IPS-18a (cell line): Measurements from ENCODE around the gene NMT1.

Experiments used
- H3K27ac ChIP-seq: one replicate; pipeline ENCODE4 v1.5.1; 2013; ENCODE audit warnings: low read length
- H3K27me3 ChIP-seq: one replicate; pipeline ENCODE4 v1.6.1; 2013; ENCODE audit warnings: mild to moderate bottlenecking, low read length; ENCODE audit not compliant: control insufficient read depth, insufficient read depth
- H3K36me3 ChIP-seq: one replicate; pipeline ENCODE4 v1.6.1; 2013; ENCODE audit warnings: low read depth, low read length; ENCODE audit not compliant: control insufficient read depth
- H3K4me1 ChIP-seq: one replicate; pipeline ENCODE4 v1.6.1; 2013; ENCODE audit warnings: low read depth, low read length; ENCODE audit not compliant: control insufficient read depth
- H3K4me3 ChIP-seq: one replicate; pipeline ENCODE4 v1.5.1; 2013; ENCODE audit warnings: low read length
- H3K9ac ChIP-seq: one replicate; pipeline ENCODE4 v1.6.1; 2013; ENCODE audit warnings: mild to moderate bottlenecking, low read length, moderate library complexity
- H3K9me3 ChIP-seq: one replicate; pipeline ENCODE4 v1.6.1; 2013; ENCODE audit warnings: low read depth, low read length; ENCODE audit not compliant: control insufficient read depth

NMT1 gene

GRCh38 chr17:45022655-45023339, 38.3 kb upstream of the NMT1 start:
- Histone ChIP-seq H3K36me3 (peaks cover 2% of the 10 kb centered on the region), H3K27ac (no peak overlapping the region), H3K27me3 (peaks cover 41% of the 10 kb centered on the region), H3K9me3 (no peaks in the 10 kb centered on the region), H3K4me3 (no peak overlapping the region), H3K9ac (no peak overlapping the region), H3K4me1 (peaks cover 13% of the 10 kb centered on the region)

GRCh38 chr17:45029096-45029495, 32.0 kb upstream of the NMT1 start:
- no peak overlapping the region for H3K27ac ChIP-seq
- no peak overlapping the region for H3K9ac ChIP-seq
- H3K36me3 ChIP-seq, result peaks cover 30% of the 10 kb centered on the region
- no peaks in the 10 kb centered on the region for H3K9me3 ChIP-seq
- no peaks in the 10 kb centered on the region for H3K4me1 ChIP-seq
- no peak overlapping the region for H3K4me3 ChIP-seq
- no peaks in the 10 kb centered on the region for H3K27me3 ChIP-seq

- Histone ChIP-seq H3K9ac (no peak overlapping the region), H3K27me3 (no peaks in the 10 kb centered on the region), H3K4me3 (no peak overlapping the region), H3K4me1 (no peaks in the 10 kb centered on the region), H3K9me3 (no peaks in the 10 kb centered on the region), H3K36me3 (peaks cover 32% of the 10 kb centered on the region), H3K27ac (no peak overlapping the region)
These were observed 31.2 kb upstream of the NMT1 start for GRCh38 chr17:45029758-45030423.

GRCh38 chr17:45030733-45031132, 30.4 kb upstream of the NMT1 start:
- Histone ChIP-seq H3K27me3 (no peaks in the 10 kb centered on the region), H3K36me3 (peaks cover 32% of the 10 kb centered on the region), H3K9me3 (no peaks in the 10 kb centered on the region), H3K27ac (no peak overlapping the region), H3K4me1 (no peaks in the 10 kb centered on the region), H3K4me3 (no peak overlapping the region), H3K9ac (no peak overlapping the region)

- no peak overlapping the region for H3K27ac ChIP-seq
- H3K9ac ChIP-seq, result no peak overlapping the region
- no peaks in the 10 kb centered on the region for H3K4me1 ChIP-seq
- no peaks in the 10 kb centered on the region for H3K9me3 ChIP-seq
- H3K36me3 ChIP-seq, result peaks cover 31% of the 10 kb centered on the region
- no peaks in the 10 kb centered on the region for H3K27me3 ChIP-seq
- H3K4me3 ChIP-seq, result no peak overlapping the region
These were observed 29.6 kb upstream of the NMT1 start for GRCh38 chr17:45031231-45032173.

- no peaks in the 10 kb centered on the region for H3K4me1 ChIP-seq
- H3K4me3 ChIP-seq, result no peak overlapping the region
- H3K9me3 ChIP-seq, result no peaks in the 10 kb centered on the region
- H3K27ac ChIP-seq, result no peak overlapping the region
- no peak overlapping the region for H3K9ac ChIP-seq
- H3K36me3 ChIP-seq, result peaks cover 29% of the 10 kb centered on the region
- H3K27me3 ChIP-seq, result no peaks in the 10 kb centered on the region
These were observed 29.0 kb upstream of the NMT1 start for GRCh38 chr17:45032174-45032541.

GRCh38 chr17:45034599-45034998, 26.5 kb upstream of the NMT1 start:
- Histone ChIP-seq H3K27ac (no peak overlapping the region), H3K9ac (no peak overlapping the region), H3K4me1 (no peaks in the 10 kb centered on the region), H3K27me3 (no peaks in the 10 kb centered on the region), H3K4me3 (no peak overlapping the region), H3K9me3 (no peaks in the 10 kb centered on the region), H3K36me3 (peaks cover 23% of the 10 kb centered on the region)

- no peak overlapping the region for H3K4me3 ChIP-seq
- H3K4me1 ChIP-seq, result peaks cover 3% of the 10 kb centered on the region
- no peaks in the 10 kb centered on the region for H3K27me3 ChIP-seq
- no peak overlapping the region for H3K9ac ChIP-seq
- no peak overlapping the region for H3K27ac ChIP-seq
- H3K36me3 ChIP-seq, result peaks cover 11% of the 10 kb centered on the region
- H3K9me3 ChIP-seq, result no peaks in the 10 kb centered on the region
These were observed 25.3 kb upstream of the NMT1 start for GRCh38 chr17:45035848-45036247.

GRCh38 chr17:45036691-45037090, 24.4 kb upstream of the NMT1 start:
- no peaks in the 10 kb centered on the region for H3K27me3 ChIP-seq
- H3K36me3 ChIP-seq, result peaks cover 11% of the 10 kb centered on the region
- H3K27ac ChIP-seq, result no peak overlapping the region
- H3K4me3 ChIP-seq, result no peak overlapping the region
- H3K9ac ChIP-seq, result no peak overlapping the region
- no peaks in the 10 kb centered on the region for H3K9me3 ChIP-seq
- H3K4me1 ChIP-seq, result peaks cover 7% of the 10 kb centered on the region

- no peaks in the 10 kb centered on the region for H3K9me3 ChIP-seq
- no peaks in the 10 kb centered on the region for H3K27me3 ChIP-seq
- H3K4me1 ChIP-seq, result peaks cover 7% of the 10 kb centered on the region
- no peak overlapping the region for H3K9ac ChIP-seq
- peaks cover 3% of the 10 kb centered on the region for H3K36me3 ChIP-seq
- no peak overlapping the region for H3K27ac ChIP-seq
- H3K4me3 ChIP-seq, result no peak overlapping the region
These were observed 22.1 kb upstream of the NMT1 start for GRCh38 chr17:45038728-45039634.

- H3K4me3 ChIP-seq, result no peak overlapping the region
- H3K27ac ChIP-seq, result no peak overlapping the region
- no peaks in the 10 kb centered on the region for H3K36me3 ChIP-seq
- no peaks in the 10 kb centered on the region for H3K9me3 ChIP-seq
- no peak overlapping the region for H3K9ac ChIP-seq
- peaks cover 7% of the 10 kb centered on the region for H3K4me1 ChIP-seq
- H3K27me3 ChIP-seq, result no peaks in the 10 kb centered on the region
These were observed 20.7 kb upstream of the NMT1 start for GRCh38 chr17:45040459-45040858.
